HepG2 (cell line): ENCODE measurements around the gene ALS2. TPM values are rescaled to one million over a fixed set of nuclear protein-coding genes. Genes with fewer than 3 reads are reported as not detected.

ENCODE experiments used
- ATAC-seq: fragments of 200-7000 bp; cut with Tn5 transposase; 3 replicates; pipeline ENCODE4 v1.9.1; 2020; ENCODE audit warnings: mild to moderate bottlenecking, moderate library complexity
- BruUV-seq: library from RNA; stranded (reverse); fragments of 400-500 nt; replicated peaks from 2 replicates; lab custom pipeline; 2021; lab: Mats Ljungman, UMichigan
- CTCF ChIA-PET: fragments of 300-600 bp; formaldehyde crosslinking; extraction: SDS; loops from one replicate; lab custom pipeline; 2021; ENCODE audit warnings: low total read pairs, inconsistent platforms, low intra/inter-chr PET ratio; lab: Yijun Ruan, JAX
- POLR2A ChIA-PET: fragments of 350-600 bp; sonication (Branson Sonifier 250); formaldehyde crosslinking; loops from one replicate; lab custom pipeline; 2020; ENCODE audit warnings: antibody characterized with exemption, inconsistent platforms; lab: Yijun Ruan, JAX
- DNase-seq: peaks from one replicate; pipeline ENCODE4 v3.0.0-alpha.2; 2015; ENCODE audit warnings: low spot score
- FAIRE-seq: peaks from 3 replicates; lab custom pipeline; 2011; peaks lifted over from hg19 to GRCh38; lab: Jason Lieb, UNC
- H2AFZ ChIP-seq: one replicate; pipeline ENCODE4 v1.6.1; 2011; ENCODE audit warnings: low read length, inconsistent platforms
- H3K27ac ChIP-seq: fragments of 300-600 bp; 3 replicates; pipeline ENCODE4 v1.8.0; 2011; ENCODE audit warnings: mixed run types, mild to moderate bottlenecking, mixed read lengths, low read length, inconsistent platforms; ENCODE audit not compliant: insufficient read depth; ENCODE audit errors: extremely low read length
- H3K27me3 ChIP-seq, 2 experiments: fragments of 200-600 bp in 1 of 2; 2 replicates in 1 of 2; 3 replicates in 1 of 2; pipeline versions ENCODE4 v1.6.0 to v1.8.0; 2011; ENCODE audit warnings: low read length in 2 of 2, mild to moderate bottlenecking in 2 of 2, moderate library complexity in 2 of 2, inconsistent platforms in 1 of 2; ENCODE audit not compliant: insufficient read depth in 2 of 2, control insufficient read depth in 1 of 2
- H3K36me3 ChIP-seq, 2 experiments: fragments of 200-600 bp in 1 of 2; replicated peaks in 1 of 2; 2 replicates in 1 of 2; 3 replicates in 1 of 2; pipeline versions ENCODE4 v1.5.1 to v1.8.0; 2011; ENCODE audit warnings: low read length in 2 of 2, inconsistent platforms in 1 of 2; ENCODE audit not compliant: insufficient read depth in 2 of 2, control insufficient read depth in 1 of 2
- H3K4me1 ChIP-seq: 2 replicates; pipeline ENCODE4 v1.5.1; 2012; ENCODE audit warnings: low read length, inconsistent platforms; ENCODE audit not compliant: insufficient read depth
- H3K4me2 ChIP-seq: 2 replicates; pipeline ENCODE4 v1.6.0; 2011; ENCODE audit warnings: low read depth, low read length, inconsistent platforms
- H3K4me3 ChIP-seq, 3 experiments: fragments of 200-600 bp in 1 of 3; sonication (generic), shearing (Covaris generic) in 1 of 3; replicated peaks in 1 of 3; 2 replicates each; pipeline ENCODE4 v1.5.1; 2011 to 2016; ENCODE audit warnings: low read length in 3 of 3, inconsistent platforms in 2 of 3, low read depth in 2 of 3, mild to moderate bottlenecking in 2 of 3, control low read depth in 1 of 3, mixed read lengths in 1 of 3; ENCODE audit not compliant: insufficient read depth in 1 of 3
- H3K79me2 ChIP-seq: one replicate; pipeline ENCODE4 v1.6.1; 2011; ENCODE audit warnings: low read length, inconsistent platforms; ENCODE audit not compliant: insufficient read depth
- H3K9ac ChIP-seq: 2 replicates; pipeline ENCODE4 v1.6.0; 2011; ENCODE audit warnings: mild to moderate bottlenecking, low read depth, low read length, inconsistent platforms; ENCODE audit not compliant: insufficient read depth
- H3K9me3 ChIP-seq: 2 replicates; pipeline ENCODE4 v1.5.1; 2012; ENCODE audit warnings: mild to moderate bottlenecking, low read length
- H4K20me1 ChIP-seq: 2 replicates; pipeline ENCODE4 v1.6.0; 2011; ENCODE audit warnings: inconsistent platforms, mild to moderate bottlenecking, low read length, moderate library complexity; ENCODE audit not compliant: insufficient read depth
- CEBPB ChIP-seq: IDR thresholded peaks from 2 replicates; pipeline ENCODE4 v1.6.1; 2011; ENCODE audit warnings: low read depth, low read length, improper control_type of control experiment, borderline replicate concordance
- CHD2 ChIP-seq: IDR thresholded peaks from 2 replicates; pipeline ENCODE4 v1.6.1; 2011; ENCODE audit warnings: low read depth, low read length, improper control_type of control experiment
- CREB1 ChIP-seq, 2 experiments: fragments of 450-650 bp in 1 of 2; IDR thresholded peaks; 2 replicates each; pipeline ENCODE4 v1.6.1; 2016 to 2017; ENCODE audit warnings: control low read depth in 1 of 2, mild to moderate bottlenecking in 1 of 2, missing compliant biosample characterization in 1 of 2, missing genetic modification characterization in 1 of 2
- KDM3A ChIP-seq: IDR thresholded peaks from 2 replicates; pipeline ENCODE4 v1.6.1; 2018; ENCODE audit warnings: low read depth, missing compliant biosample characterization
- MBD4 ChIP-seq: IDR thresholded peaks from 2 replicates; pipeline ENCODE4 v1.6.1; 2012; ENCODE audit warnings: low read length, inconsistent platforms, borderline replicate concordance
- SOX13 ChIP-seq, 3 experiments: fragments of 450-650 bp in 1 of 3; sonication (generic) in 1 of 3; formaldehyde crosslinking in 1 of 3; IDR thresholded peaks in 2 of 3; conservative IDR thresholded peaks in 1 of 3; 2 replicates each; pipeline versions ENCODE4 v1.5.0 to v1.6.1; 2016 to 2020; ENCODE audit warnings: antibody characterized with exemption in 1 of 3, mild to moderate bottlenecking in 1 of 3, missing compliant biosample characterization in 1 of 3, missing genetic modification reagents in 1 of 3, moderate library complexity in 1 of 3
- SSRP1 ChIP-seq: IDR thresholded peaks from 2 replicates; pipeline ENCODE4 v1.6.1; 2016; ENCODE audit warnings: control low read depth
- TCF12 ChIP-seq, 2 experiments: fragments of 450-650 bp in 1 of 2; sonication (generic) in 1 of 2; formaldehyde crosslinking in 1 of 2; IDR thresholded peaks; 2 replicates each; pipeline versions ENCODE4 v1.6.1 to v1.8.0; 2017 to 2022; ENCODE audit warnings: antibody characterized with exemption in 1 of 2, mild to moderate bottlenecking in 1 of 2, missing genetic modification reagents in 1 of 2, moderate library complexity in 1 of 2
- WGBS: methylation state at CpG from one replicate; pipeline ENCODE4 v1.1.6; 2017; ENCODE audit warnings: low lambda C conversion rate; 5-methylcytosine and 5-hydroxymethylcytosine counted together
- in situ Hi-C: cut with HindIII; loops from 2 replicates; pipeline ENCODE4 v1.10.0; 2017; ENCODE audit warnings: low pct_unique_long_range_greater_than_20kb; ENCODE audit not compliant: extremely low pct_ligation_motif_present
- intact Hi-C: fragments of 100-400 bp; cut with micrococcal nuclease; formaldehyde crosslinking; loops from one replicate; pipeline ENCODE4 v1.10.0; 2022; ENCODE audit not compliant: unreplicated experiment
- polyA plus RNA-seq, 8 experiments: library from polyadenylated mRNA; depleted of rRNA in 3 of 8; stranded (reverse) in 7 of 8; unstranded in 1 of 8; fragments of >200 nt; fragmentation: Illumina TruSeq in 4 of 8; extraction: Trizol in 4 of 8; gene quantifications; 2 replicates each; pipeline versions ENCODE4 v1.2.1 to v1.2.3, GENCODE V29; 2011 to 2016; ENCODE audit warnings: low read depth in 4 of 8, missing spikeins in 1 of 8, mixed read lengths in 1 of 8; ENCODE audit not compliant: insufficient read depth in 1 of 8
- total RNA-seq, 5 experiments: library from RNA; depleted of rRNA; stranded (reverse); fragments of >200 nt; fragmentation: Illumina TruSeq; extraction: Trizol; gene quantifications; 2 replicates each; pipeline ENCODE4 v1.2.3, GENCODE V29; 2016; ENCODE audit warnings: low read depth in 1 of 5
- TF ChIP-seq, protein P1 (sequence below): sonication (generic); formaldehyde crosslinking; IDR thresholded peaks from 2 replicates; pipeline ENCODE4 v1.4.0; 2020; ENCODE audit warnings: missing genetic modification reagents, mild to moderate bottlenecking, borderline replicate concordance

The ALS2 gene
- total and polyA plus RNA-seq, 2 of the 13 experiments (the other 11 are each of a cell fraction or from before 2014, with no cell fraction given) = 12.7 to 19.3 TPM

GRCh38 chr2:201664334-201664733 is 116.4 kb downstream of the ALS2 start:
- DNase-seq (no peak), FAIRE-seq (no peak)
- H2AFZ ChIP-seq = no peak overlapping the region

GRCh38 chr2:201661366-201661765 is 119.4 kb downstream of the ALS2 start:
- CTCF ChIA-PET = no interaction called here
- no peak overlapping the region for H3K9ac ChIP-seq
- TF ChIP-seq MBD4 (no peak), KDM3A (CRISPR knock-in tag) (no peak), TCF12 (IDR thresholded peaks at IDR 0.05) (no peak), TCF12 (CRISPR knock-in tag; IDR thresholded peaks at IDR 0.05) (no peak), SOX13 (IDR thresholded peaks at IDR 0.05) (no peak), SOX13 (CRISPR knock-in tag; conservative IDR thresholded peaks at IDR 0.05 in 1 of 2, IDR thresholded peaks at IDR 0.05 in 1 of 2) (no peak), SSRP1 (CRISPR knock-in tag) (no peak), CEBPB (0 out of 2 replicates have a peak, but pooled peaks have one; percentile 33)
- TF ChIP-seq, protein P1, sequence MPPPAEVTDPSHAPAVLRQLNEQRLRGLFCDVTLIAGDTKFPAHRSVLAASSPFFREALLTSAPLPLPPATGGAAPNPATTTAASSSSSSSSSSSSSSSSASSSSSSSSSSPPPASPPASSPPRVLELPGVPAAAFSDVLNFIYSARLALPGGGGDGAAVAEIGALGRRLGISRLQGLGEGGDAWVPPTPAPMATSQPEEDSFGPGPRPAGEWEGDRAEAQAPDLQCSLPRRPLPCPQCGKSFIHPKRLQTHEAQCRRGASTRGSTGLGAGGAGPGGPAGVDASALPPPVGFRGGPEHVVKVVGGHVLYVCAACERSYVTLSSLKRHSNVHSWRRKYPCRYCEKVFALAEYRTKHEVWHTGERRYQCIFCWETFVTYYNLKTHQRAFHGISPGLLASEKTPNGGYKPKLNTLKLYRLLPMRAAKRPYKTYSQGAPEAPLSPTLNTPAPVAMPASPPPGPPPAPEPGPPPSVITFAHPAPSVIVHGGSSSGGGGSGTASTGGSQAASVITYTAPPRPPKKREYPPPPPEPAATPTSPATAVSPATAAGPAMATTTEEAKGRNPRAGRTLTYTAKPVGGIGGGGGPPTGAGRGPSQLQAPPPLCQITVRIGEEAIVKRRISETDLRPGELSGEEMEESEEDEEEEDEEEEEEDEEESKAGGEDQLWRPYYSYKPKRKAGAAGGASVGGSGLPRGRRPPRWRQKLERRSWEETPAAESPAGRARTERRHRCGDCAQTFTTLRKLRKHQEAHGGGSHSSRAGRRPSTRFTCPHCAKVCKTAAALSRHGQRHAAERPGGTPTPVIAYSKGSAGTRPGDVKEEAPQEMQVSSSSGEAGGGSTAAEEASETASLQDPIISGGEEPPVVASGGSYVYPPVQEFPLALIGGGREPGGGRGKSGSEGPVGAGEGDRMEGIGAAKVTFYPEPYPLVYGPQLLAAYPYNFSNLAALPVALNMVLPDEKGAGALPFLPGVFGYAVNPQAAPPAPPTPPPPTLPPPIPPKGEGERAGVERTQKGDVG (CRISPR knock-in tag) = no peak
- TF ChIP-seq, all 625 proteins: peak for 1
- H3K36me3 ChIP-seq = no peaks in the 10 kb centered on the region
- H3K4me3 ChIP-seq = no peak overlapping the region
- no peaks in the 10 kb centered on the region for H3K4me1 ChIP-seq
- intact Hi-C loops (loop anchor here (10.0 kb wide), 1 partner anchor 223 kb away; no protein-coding TSS in a partner anchor), in situ Hi-C loops (no loop called here)
- H3K27ac ChIP-seq = no peak overlapping the region
- no peaks in the 10 kb centered on the region for H3K79me2 ChIP-seq
- FAIRE-seq (no peak), DNase-seq (no peak), ATAC-seq (peak; percentile 67)
- no peaks in the 10 kb centered on the region for H3K9me3 ChIP-seq
- peak overlapping the region; percentile 71 for H2AFZ ChIP-seq
- no TSS peak for BruUV-seq
- H3K4me2 ChIP-seq = no peak overlapping the region
- H4K20me1 ChIP-seq = no peaks in the 10 kb centered on the region
- peaks cover 0 to 15% of the 10 kb centered on the region in 2 experiments; a peak in 3 of 5 replicates for H3K27me3 ChIP-seq
- POLR2A ChIA-PET = no interaction called here
- WGBS = 30% methylated on average over 5 of the region's 5 CpGs

More at GRCh38 chr2:201664334-201664733, 116.4 kb downstream of the ALS2 start:
- ChIA-PET POLR2A (no interaction called here), CTCF (no interaction called here)
- no peak for ATAC-seq
- in situ Hi-C loops = no loop called here
- Histone ChIP-seq H3K4me2 (no peak overlapping the region), H3K27me3 (peaks cover 0 to 9% of the 10 kb centered on the region in 2 experiments; a peak in 2 of 5 replicates), H3K36me3 (no peaks in the 10 kb centered on the region), H3K9ac (no peak overlapping the region), H3K4me1 (no peaks in the 10 kb centered on the region), H3K79me2 (no peaks in the 10 kb centered on the region), H3K27ac (no peak overlapping the region), H3K4me3 (no peak overlapping the region), H3K9me3 (no peaks in the 10 kb centered on the region), H4K20me1 (no peaks in the 10 kb centered on the region)
- BruUV-seq = no TSS peak
- intact Hi-C loops = loop anchor here (10.0 kb wide), 1 partner anchor 220 kb away; no protein-coding TSS in a partner anchor
- WGBS = 51% methylated on average over 8 of the region's 8 CpGs
- TF ChIP-seq CREB1 (IDR thresholded peaks at IDR 0.05) (0 out of 2 replicates have a peak, but pooled peaks have one; percentile 34), CREB1 (CRISPR knock-in tag; IDR thresholded peaks at IDR 0.05) (no peak), CHD2 (no peak)
